HepG2 (cell line): ENCODE measurements around the gene SRSF8. TPM values are rescaled to one million over a fixed set of nuclear protein-coding genes. Genes with fewer than 3 reads are reported as not detected.

Experiments used
- BORCS8-MEF2B ChIP-seq: sonication (generic); formaldehyde crosslinking; IDR thresholded peaks from 2 replicates; pipeline ENCODE4 v1.8.0; 2022; ENCODE audit warnings: mild to moderate bottlenecking, missing genetic modification reagents
- BRD4 ChIP-seq: sonication (generic); formaldehyde crosslinking; IDR thresholded peaks from 2 replicates; pipeline ENCODE4 v1.4.0; 2020; ENCODE audit warnings: missing genetic modification reagents
- FOXA3 ChIP-seq: IDR thresholded peaks from 2 replicates; pipeline ENCODE4 v1.6.1; 2016; ENCODE audit warnings: missing genetic modification reagents, missing compliant biosample characterization
- HCFC1 ChIP-seq: fragments of 150-350 bp; IDR thresholded peaks from 2 replicates; pipeline ENCODE4 v1.6.1; 2014; ENCODE audit warnings: low read depth, low read length
- HMG20A ChIP-seq: IDR thresholded peaks from 2 replicates; pipeline ENCODE4 v1.6.1; 2016; ENCODE audit warnings: borderline replicate concordance
- KDM3A ChIP-seq: IDR thresholded peaks from 2 replicates; pipeline ENCODE4 v1.6.1; 2018; ENCODE audit warnings: low read depth, missing compliant biosample characterization
- KDM5A ChIP-seq: fragments of 200-600 bp; sonication (generic); IDR thresholded peaks from 2 replicates; pipeline ENCODE4 v1.7.0; 2018; ENCODE audit warnings: antibody characterized with exemption, mild to moderate bottlenecking, low read length, borderline replicate concordance
- KLF11 ChIP-seq: IDR thresholded peaks from 2 replicates; pipeline ENCODE4 v1.6.1; 2016; ENCODE audit warnings: missing compliant biosample characterization
- KLF6 ChIP-seq: IDR thresholded peaks from 2 replicates; pipeline ENCODE4 v1.8.0; 2016; ENCODE audit warnings: missing biosample characterization, missing genetic modification reagents
- NCOA2 ChIP-seq: sonication (generic); formaldehyde crosslinking; IDR thresholded peaks from 2 replicates; pipeline ENCODE4 v1.8.0; 2022; ENCODE audit warnings: inconsistent platforms
- SETDB1 ChIP-seq: sonication (generic); formaldehyde crosslinking; IDR thresholded peaks from 2 replicates; pipeline ENCODE4 v1.5.1; 2020; ENCODE audit warnings: missing genetic modification reagents, mild to moderate bottlenecking, borderline replicate concordance
- SPEN ChIP-seq: sonication (generic); formaldehyde crosslinking; IDR thresholded peaks from 2 replicates; pipeline ENCODE4 v1.5.1; 2020; ENCODE audit warnings: low read depth, mild to moderate bottlenecking, missing genetic modification reagents
- ZFP41 ChIP-seq: sonication (generic); formaldehyde crosslinking; IDR thresholded peaks from 2 replicates; pipeline ENCODE4 v1.4.0; 2020; ENCODE audit warnings: mild to moderate bottlenecking, missing genetic modification reagents, borderline replicate concordance
- ZFP90 ChIP-seq: sonication (generic); formaldehyde crosslinking; IDR thresholded peaks from 2 replicates; pipeline ENCODE4 v1.8.0; 2022; ENCODE audit warnings: missing genetic modification reagents, mild to moderate bottlenecking, inconsistent platforms, borderline replicate concordance
- ZFYVE20 ChIP-seq: sonication (generic); formaldehyde crosslinking; IDR thresholded peaks from 2 replicates; pipeline ENCODE4 v1.8.0; 2023; ENCODE audit warnings: low read depth, mild to moderate bottlenecking, moderate library complexity, missing genetic modification reagents, borderline replicate concordance
- ZNF343 ChIP-seq: sonication (generic); formaldehyde crosslinking; IDR thresholded peaks from 2 replicates; pipeline ENCODE4 v1.4.0; 2020; ENCODE audit warnings: mild to moderate bottlenecking, missing genetic modification reagents
- ZNF44 ChIP-seq: sonication (generic); formaldehyde crosslinking; IDR thresholded peaks from 2 replicates; pipeline ENCODE4 v1.5.1; 2020; ENCODE audit warnings: mild to moderate bottlenecking, missing genetic modification reagents
- ZNF558 ChIP-seq: sonication (generic); formaldehyde crosslinking; IDR thresholded peaks from 2 replicates; pipeline ENCODE4 v1.9.0; 2022; ENCODE audit warnings: mild to moderate bottlenecking, missing genetic modification reagents, borderline replicate concordance
- polyA plus RNA-seq, 8 experiments: library from polyadenylated mRNA; depleted of rRNA in 3 of 8; stranded (reverse) in 7 of 8; unstranded in 1 of 8; fragments of >200 nt; fragmentation: Illumina TruSeq in 4 of 8; extraction: Trizol in 4 of 8; gene quantifications; 2 replicates each; pipeline versions ENCODE4 v1.2.1 to v1.2.3, GENCODE V29; 2011 to 2016; ENCODE audit warnings: low read depth in 4 of 8, missing spikeins in 1 of 8, mixed read lengths in 1 of 8; ENCODE audit not compliant: insufficient read depth in 1 of 8
- total RNA-seq, 5 experiments: library from RNA; depleted of rRNA; stranded (reverse); fragments of >200 nt; fragmentation: Illumina TruSeq; extraction: Trizol; gene quantifications; 2 replicates each; pipeline ENCODE4 v1.2.3, GENCODE V29; 2016; ENCODE audit warnings: low read depth in 1 of 5
- TF ChIP-seq, protein P1 (sequence below): sonication (generic); formaldehyde crosslinking; IDR thresholded peaks from 2 replicates; pipeline ENCODE4 v1.9.0; 2021; ENCODE audit warnings: mild to moderate bottlenecking, missing genetic modification reagents
- TF ChIP-seq, protein P2 (sequence below): sonication (generic); formaldehyde crosslinking; IDR thresholded peaks from 2 replicates; pipeline ENCODE4 v1.4.0; 2020; ENCODE audit warnings: missing genetic modification reagents
- TF ChIP-seq, protein P3 (sequence below): sonication (generic); formaldehyde crosslinking; conservative IDR thresholded peaks from 2 replicates; pipeline ENCODE4 v1.8.0; 2022; ENCODE audit warnings: mild to moderate bottlenecking, moderate library complexity, missing genetic modification reagents

SRSF8 gene
- total and polyA plus RNA-seq, 2 of the 13 experiments (the other 11 are each of a cell fraction or from before 2014, with no cell fraction given): 21.8 to 25.8 TPM

GRCh38 chr11:95068549-95068948, 1.8 kb downstream of the SRSF8 start (continued):
- TF ChIP-seq, protein P1, sequence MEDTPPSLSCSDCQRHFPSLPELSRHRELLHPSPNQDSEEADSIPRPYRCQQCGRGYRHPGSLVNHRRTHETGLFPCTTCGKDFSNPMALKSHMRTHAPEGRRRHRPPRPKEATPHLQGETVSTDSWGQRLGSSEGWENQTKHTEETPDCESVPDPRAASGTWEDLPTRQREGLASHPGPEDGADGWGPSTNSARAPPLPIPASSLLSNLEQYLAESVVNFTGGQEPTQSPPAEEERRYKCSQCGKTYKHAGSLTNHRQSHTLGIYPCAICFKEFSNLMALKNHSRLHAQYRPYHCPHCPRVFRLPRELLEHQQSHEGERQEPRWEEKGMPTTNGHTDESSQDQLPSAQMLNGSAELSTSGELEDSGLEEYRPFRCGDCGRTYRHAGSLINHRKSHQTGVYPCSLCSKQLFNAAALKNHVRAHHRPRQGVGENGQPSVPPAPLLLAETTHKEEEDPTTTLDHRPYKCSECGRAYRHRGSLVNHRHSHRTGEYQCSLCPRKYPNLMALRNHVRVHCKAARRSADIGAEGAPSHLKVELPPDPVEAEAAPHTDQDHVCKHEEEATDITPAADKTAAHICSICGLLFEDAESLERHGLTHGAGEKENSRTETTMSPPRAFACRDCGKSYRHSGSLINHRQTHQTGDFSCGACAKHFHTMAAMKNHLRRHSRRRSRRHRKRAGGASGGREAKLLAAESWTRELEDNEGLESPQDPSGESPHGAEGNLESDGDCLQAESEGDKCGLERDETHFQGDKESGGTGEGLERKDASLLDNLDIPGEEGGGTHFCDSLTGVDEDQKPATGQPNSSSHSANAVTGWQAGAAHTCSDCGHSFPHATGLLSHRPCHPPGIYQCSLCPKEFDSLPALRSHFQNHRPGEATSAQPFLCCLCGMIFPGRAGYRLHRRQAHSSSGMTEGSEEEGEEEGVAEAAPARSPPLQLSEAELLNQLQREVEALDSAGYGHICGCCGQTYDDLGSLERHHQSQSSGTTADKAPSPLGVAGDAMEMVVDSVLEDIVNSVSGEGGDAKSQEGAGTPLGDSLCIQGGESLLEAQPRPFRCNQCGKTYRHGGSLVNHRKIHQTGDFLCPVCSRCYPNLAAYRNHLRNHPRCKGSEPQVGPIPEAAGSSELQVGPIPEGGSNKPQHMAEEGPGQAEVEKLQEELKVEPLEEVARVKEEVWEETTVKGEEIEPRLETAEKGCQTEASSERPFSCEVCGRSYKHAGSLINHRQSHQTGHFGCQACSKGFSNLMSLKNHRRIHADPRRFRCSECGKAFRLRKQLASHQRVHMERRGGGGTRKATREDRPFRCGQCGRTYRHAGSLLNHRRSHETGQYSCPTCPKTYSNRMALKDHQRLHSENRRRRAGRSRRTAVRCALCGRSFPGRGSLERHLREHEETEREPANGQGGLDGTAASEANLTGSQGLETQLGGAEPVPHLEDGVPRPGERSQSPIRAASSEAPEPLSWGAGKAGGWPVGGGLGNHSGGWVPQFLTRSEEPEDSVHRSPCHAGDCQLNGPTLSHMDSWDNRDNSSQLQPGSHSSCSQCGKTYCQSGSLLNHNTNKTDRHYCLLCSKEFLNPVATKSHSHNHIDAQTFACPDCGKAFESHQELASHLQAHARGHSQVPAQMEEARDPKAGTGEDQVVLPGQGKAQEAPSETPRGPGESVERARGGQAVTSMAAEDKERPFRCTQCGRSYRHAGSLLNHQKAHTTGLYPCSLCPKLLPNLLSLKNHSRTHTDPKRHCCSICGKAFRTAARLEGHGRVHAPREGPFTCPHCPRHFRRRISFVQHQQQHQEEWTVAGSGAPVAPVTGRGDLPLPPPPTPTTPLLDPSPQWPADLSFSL (CRISPR knock-in tag): no peak
- TF ChIP-seq ZNF558 (CRISPR knock-in tag) (no peak), KDM5A (peak; percentile 12; the same call in 1 of the 2 replicates), KLF6 (peak; percentile 24; the same call in 1 of the 2 replicates), ZFYVE20 (CRISPR knock-in tag) (no peak), ZFP90 (CRISPR knock-in tag) (no peak), ZNF343 (no peak), KDM3A (CRISPR knock-in tag) (0 out of 2 replicates have a peak, but pooled peaks have one; percentile 27), BRD4 (no peak), SPEN (CRISPR knock-in tag) (peak; percentile 45; the same call in 1 of the 2 replicates), KLF11 (CRISPR knock-in tag) (no peak), SETDB1 (no peak), ZFP41 (CRISPR knock-in tag) (no peak), HCFC1 (no peak), FOXA3 (CRISPR knock-in tag) (peak; percentile 48), ZNF44 (CRISPR knock-in tag) (no peak), NCOA2 (CRISPR knock-in tag) (no peak), HMG20A (no peak), BORCS8-MEF2B (no peak)
- TF ChIP-seq, protein P2, sequence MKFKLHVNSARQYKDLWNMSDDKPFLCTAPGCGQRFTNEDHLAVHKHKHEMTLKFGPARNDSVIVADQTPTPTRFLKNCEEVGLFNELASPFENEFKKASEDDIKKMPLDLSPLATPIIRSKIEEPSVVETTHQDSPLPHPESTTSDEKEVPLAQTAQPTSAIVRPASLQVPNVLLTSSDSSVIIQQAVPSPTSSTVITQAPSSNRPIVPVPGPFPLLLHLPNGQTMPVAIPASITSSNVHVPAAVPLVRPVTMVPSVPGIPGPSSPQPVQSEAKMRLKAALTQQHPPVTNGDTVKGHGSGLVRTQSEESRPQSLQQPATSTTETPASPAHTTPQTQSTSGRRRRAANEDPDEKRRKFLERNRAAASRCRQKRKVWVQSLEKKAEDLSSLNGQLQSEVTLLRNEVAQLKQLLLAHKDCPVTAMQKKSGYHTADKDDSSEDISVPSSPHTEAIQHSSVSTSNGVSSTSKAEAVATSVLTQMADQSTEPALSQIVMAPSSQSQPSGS: no peak
- TF ChIP-seq, protein P3, sequence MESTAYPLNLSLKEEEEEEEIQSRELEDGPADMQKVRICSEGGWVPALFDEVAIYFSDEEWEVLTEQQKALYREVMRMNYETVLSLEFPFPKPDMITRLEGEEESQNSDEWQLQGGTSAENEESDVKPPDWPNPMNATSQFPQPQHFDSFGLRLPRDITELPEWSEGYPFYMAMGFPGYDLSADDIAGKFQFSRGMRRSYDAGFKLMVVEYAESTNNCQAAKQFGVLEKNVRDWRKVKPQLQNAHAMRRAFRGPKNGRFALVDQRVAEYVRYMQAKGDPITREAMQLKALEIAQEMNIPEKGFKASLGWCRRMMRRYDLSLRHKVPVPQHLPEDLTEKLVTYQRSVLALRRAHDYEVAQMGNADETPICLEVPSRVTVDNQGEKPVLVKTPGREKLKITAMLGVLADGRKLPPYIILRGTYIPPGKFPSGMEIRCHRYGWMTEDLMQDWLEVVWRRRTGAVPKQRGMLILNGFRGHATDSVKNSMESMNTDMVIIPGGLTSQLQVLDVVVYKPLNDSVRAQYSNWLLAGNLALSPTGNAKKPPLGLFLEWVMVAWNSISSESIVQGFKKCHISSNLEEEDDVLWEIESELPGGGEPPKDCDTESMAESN (CRISPR knock-in tag): no peak
